ENCODE measurements around the gene RAC2.

- TF ChIP-seq CTCF (IDR thresholded peaks at IDR 0.05) (no peak), POLR2A (IDR thresholded peaks at IDR 0.05) (no peak)
These were observed 30.4 kb upstream of the RAC2 start for GRCh38 chr22:37274380-37274862.
